RWPE2 (cell line): ENCODE measurements around the gene PPHLN1.

Experiments used
- ATAC-seq: fragments of 200-7000 bp; cut with Tn5 transposase; 3 replicates; pipeline ENCODE4 v1.9.1; 2021; ENCODE audit warnings: low read depth
- DNase-seq: peaks from one replicate; pipeline ENCODE4 v3.0.0-alpha.2; 2020; ENCODE audit warnings: low spot score
- H3K27ac ChIP-seq: fragments of 450-650 bp; 2 replicates; pipeline ENCODE4 v1.5.1; 2017; ENCODE audit warnings: mild to moderate bottlenecking; ENCODE audit not compliant: poor library complexity, severe bottlenecking
- H3K27me3 ChIP-seq: fragments of 250-450 bp; sonication (Bioruptor Pico); 2 replicates; pipeline ENCODE4 v1.5.1; 2021; ENCODE audit warnings: mild to moderate bottlenecking, moderate library complexity; ENCODE audit not compliant: insufficient read depth, poor library complexity, severe bottlenecking
- H3K36me3 ChIP-seq: fragments of 250-450 bp; sonication (Bioruptor Pico); 2 replicates; pipeline ENCODE4 v1.5.1; 2020; ENCODE audit warnings: low read depth, mild to moderate bottlenecking, moderate library complexity
- H3K4me1 ChIP-seq: fragments of 250-450 bp; sonication (Bioruptor Pico); 2 replicates; pipeline ENCODE4 v1.5.1; 2021; ENCODE audit warnings: mild to moderate bottlenecking, moderate library complexity; ENCODE audit not compliant: insufficient read depth, poor library complexity, severe bottlenecking
- H3K4me3 ChIP-seq: fragments of 250-450 bp; sonication (Bioruptor Pico); 2 replicates; pipeline ENCODE4 v1.5.1; 2021; ENCODE audit warnings: mild to moderate bottlenecking, moderate library complexity; ENCODE audit not compliant: severe bottlenecking
- H3K9me3 ChIP-seq: fragments of 250-450 bp; sonication (Bioruptor Pico); 2 replicates; pipeline ENCODE4 v1.5.1; 2021; ENCODE audit warnings: mild to moderate bottlenecking, moderate library complexity; ENCODE audit not compliant: severe bottlenecking
- TF ChIP-seq, protein P1 (sequence below): fragments of 450-650 bp; IDR thresholded peaks from one replicate; pipeline ENCODE4 v1.5.1; 2017; ENCODE audit warnings: mild to moderate bottlenecking, moderate library complexity; ENCODE audit not compliant: poor library complexity, severe bottlenecking

The PPHLN1 gene

GRCh38 chr12:42444192-42444943 is 118.4 kb downstream of the PPHLN1 start:
- Histone ChIP-seq H3K27ac (no peak overlapping the region), H3K9me3 (no peaks in the 10 kb centered on the region), H3K27me3 (no peaks in the 10 kb centered on the region), H3K4me3 (no peak overlapping the region), H3K36me3 (peaks cover 50% of the 10 kb centered on the region), H3K4me1 (no peaks in the 10 kb centered on the region)
- no peak for DNase-seq
- no peak for ATAC-seq
- TF ChIP-seq, protein P1, sequence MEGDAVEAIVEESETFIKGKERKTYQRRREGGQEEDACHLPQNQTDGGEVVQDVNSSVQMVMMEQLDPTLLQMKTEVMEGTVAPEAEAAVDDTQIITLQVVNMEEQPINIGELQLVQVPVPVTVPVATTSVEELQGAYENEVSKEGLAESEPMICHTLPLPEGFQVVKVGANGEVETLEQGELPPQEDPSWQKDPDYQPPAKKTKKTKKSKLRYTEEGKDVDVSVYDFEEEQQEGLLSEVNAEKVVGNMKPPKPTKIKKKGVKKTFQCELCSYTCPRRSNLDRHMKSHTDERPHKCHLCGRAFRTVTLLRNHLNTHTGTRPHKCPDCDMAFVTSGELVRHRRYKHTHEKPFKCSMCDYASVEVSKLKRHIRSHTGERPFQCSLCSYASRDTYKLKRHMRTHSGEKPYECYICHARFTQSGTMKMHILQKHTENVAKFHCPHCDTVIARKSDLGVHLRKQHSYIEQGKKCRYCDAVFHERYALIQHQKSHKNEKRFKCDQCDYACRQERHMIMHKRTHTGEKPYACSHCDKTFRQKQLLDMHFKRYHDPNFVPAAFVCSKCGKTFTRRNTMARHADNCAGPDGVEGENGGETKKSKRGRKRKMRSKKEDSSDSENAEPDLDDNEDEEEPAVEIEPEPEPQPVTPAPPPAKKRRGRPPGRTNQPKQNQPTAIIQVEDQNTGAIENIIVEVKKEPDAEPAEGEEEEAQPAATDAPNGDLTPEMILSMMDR = no peak

GRCh38 chr12:42445891-42446290 is 119.9 kb downstream of the PPHLN1 start:
- no peak overlapping the region for H3K27ac ChIP-seq
- DNase-seq (no peak), ATAC-seq (no peak)
- no peak overlapping the region for H3K4me3 ChIP-seq
- no peaks in the 10 kb centered on the region for H3K27me3 ChIP-seq
- H3K9me3 ChIP-seq = no peaks in the 10 kb centered on the region
- TF ChIP-seq, protein P1 = no peak
- peaks cover 47% of the 10 kb centered on the region for H3K36me3 ChIP-seq
- no peaks in the 10 kb centered on the region for H3K4me1 ChIP-seq

GRCh38 chr12:42446761-42447160 is 120.8 kb downstream of the PPHLN1 start:
- no peaks in the 10 kb centered on the region for H3K9me3 ChIP-seq
- peaks cover 45% of the 10 kb centered on the region for H3K36me3 ChIP-seq
- H3K4me1 ChIP-seq = no peaks in the 10 kb centered on the region
- H3K4me3 ChIP-seq = no peak overlapping the region
- ATAC-seq = no peak
- TF ChIP-seq, protein P1 = no peak
- H3K27ac ChIP-seq = no peak overlapping the region
- H3K27me3 ChIP-seq = no peaks in the 10 kb centered on the region
- no peak for DNase-seq

GRCh38 chr12:42447371-42447786 is 121.4 kb downstream of the PPHLN1 start:
- H3K4me1 ChIP-seq = no peaks in the 10 kb centered on the region
- no peak for ATAC-seq

More at GRCh38 chr12:42447371-42447786, 121.4 kb downstream of the PPHLN1 start:
- Histone ChIP-seq H3K4me3 (no peak overlapping the region), H3K27ac (no peak overlapping the region), H3K27me3 (no peaks in the 10 kb centered on the region), H3K9me3 (no peaks in the 10 kb centered on the region), H3K36me3 (peaks cover 40% of the 10 kb centered on the region)
- TF ChIP-seq, protein P1 = no peak
- DNase-seq = no peak
